ENCODE data around the gene KAZN.

DNA sequence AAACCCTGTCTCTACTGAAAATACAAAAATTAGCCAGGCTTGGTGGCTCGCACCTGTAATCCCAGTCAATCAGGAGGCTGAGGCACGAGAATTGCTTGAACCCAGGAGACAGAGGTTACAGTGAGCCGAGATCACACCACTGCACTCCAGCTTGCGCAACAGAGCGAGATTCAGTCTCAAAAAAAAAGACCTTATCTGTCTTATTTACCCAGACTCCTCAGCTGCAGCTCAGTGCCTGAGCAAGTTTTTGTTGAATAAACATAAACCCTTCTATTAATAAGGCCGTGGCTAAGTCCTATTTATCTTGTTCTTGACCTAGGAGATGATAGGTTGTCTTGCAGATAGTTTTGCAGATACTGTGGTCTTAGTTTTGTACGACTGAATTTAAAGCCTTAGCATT lies 418.6 kb downstream of the KAZN start:
- no peak for TF ChIP-seq POLR2A (IDR thresholded peaks at IDR 0.05)
- TF ChIP-seq, protein P1, sequence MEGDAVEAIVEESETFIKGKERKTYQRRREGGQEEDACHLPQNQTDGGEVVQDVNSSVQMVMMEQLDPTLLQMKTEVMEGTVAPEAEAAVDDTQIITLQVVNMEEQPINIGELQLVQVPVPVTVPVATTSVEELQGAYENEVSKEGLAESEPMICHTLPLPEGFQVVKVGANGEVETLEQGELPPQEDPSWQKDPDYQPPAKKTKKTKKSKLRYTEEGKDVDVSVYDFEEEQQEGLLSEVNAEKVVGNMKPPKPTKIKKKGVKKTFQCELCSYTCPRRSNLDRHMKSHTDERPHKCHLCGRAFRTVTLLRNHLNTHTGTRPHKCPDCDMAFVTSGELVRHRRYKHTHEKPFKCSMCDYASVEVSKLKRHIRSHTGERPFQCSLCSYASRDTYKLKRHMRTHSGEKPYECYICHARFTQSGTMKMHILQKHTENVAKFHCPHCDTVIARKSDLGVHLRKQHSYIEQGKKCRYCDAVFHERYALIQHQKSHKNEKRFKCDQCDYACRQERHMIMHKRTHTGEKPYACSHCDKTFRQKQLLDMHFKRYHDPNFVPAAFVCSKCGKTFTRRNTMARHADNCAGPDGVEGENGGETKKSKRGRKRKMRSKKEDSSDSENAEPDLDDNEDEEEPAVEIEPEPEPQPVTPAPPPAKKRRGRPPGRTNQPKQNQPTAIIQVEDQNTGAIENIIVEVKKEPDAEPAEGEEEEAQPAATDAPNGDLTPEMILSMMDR (IDR thresholded peaks at IDR 0.05) = no peak
